Measurements from ENCODE around the gene MED22. TPM values are rescaled to one million over a fixed set of nuclear protein-coding genes. Genes with fewer than 3 reads are reported as not detected.
A peak's percentile ranks its signal among the peaks of the same experiment; 100 is the strongest.

Gene MED22
- total and polyA plus RNA-seq, 2 of the 8 experiments (the other 6 are each of a cell fraction or from before 2014, with no cell fraction given): 56.4 to 68.4 TPM

DNA sequence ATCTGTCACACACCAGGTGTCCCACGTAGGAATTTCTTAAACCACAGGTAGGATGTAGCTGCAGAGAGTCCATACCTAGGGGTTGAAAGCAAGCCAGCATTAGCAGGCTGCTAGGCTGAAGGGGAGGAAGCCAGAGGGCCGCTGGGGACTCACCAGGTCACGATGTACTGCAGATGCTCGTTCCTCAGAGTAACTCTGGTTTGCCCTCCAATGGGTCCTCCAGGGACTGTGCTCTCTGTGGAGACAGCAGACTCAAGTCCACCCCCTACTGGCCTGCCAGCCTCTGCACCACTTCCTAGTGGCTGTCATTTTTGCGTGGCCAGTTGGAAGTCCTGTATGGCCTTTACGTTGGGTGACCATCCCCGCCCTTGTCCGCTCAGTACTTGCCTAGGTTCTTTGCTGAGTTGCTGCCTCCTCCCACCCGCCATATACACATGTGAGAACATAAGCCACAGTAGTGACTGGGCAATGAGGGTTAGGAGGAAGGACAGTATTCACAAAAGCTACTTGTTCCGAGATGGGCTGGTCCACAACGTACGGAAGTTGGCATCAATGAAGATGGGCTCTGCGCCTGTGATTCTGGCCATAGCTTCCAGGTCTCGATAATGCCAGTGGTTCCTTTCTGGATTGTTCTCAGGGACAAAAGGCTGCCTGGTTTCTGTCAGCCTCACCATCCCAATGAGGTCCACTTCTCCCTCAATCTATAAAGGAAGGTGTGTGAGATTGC is 4.1 kb upstream of the MED22 start (continued):
- no peak for TF ChIP-seq HDAC6 (IDR thresholded peaks at IDR 0.05; ENCODE audit: low read depth, low read length)
- TF ChIP-seq BRCA1 (IDR thresholded peaks at IDR 0.05; ENCODE audit: low read depth, low read length): no peak
- TF ChIP-seq SIX5 (IDR thresholded peaks at IDR 0.05; ENCODE audit: low read depth, low read length): no peak
- no peak for TF ChIP-seq EZH2 (IDR thresholded peaks at IDR 0.05; ENCODE audit: low read depth, low read length, severe bottlenecking)
- no peak for TF ChIP-seq ZNF274 (IDR thresholded peaks at IDR 0.05; ENCODE audit: borderline replicate concordance, extremely low read depth, low read length)
- TF ChIP-seq MAFK (IDR thresholded peaks at IDR 0.05; ENCODE audit: low read depth, low read length): no peak
- TF ChIP-seq, protein P1, sequence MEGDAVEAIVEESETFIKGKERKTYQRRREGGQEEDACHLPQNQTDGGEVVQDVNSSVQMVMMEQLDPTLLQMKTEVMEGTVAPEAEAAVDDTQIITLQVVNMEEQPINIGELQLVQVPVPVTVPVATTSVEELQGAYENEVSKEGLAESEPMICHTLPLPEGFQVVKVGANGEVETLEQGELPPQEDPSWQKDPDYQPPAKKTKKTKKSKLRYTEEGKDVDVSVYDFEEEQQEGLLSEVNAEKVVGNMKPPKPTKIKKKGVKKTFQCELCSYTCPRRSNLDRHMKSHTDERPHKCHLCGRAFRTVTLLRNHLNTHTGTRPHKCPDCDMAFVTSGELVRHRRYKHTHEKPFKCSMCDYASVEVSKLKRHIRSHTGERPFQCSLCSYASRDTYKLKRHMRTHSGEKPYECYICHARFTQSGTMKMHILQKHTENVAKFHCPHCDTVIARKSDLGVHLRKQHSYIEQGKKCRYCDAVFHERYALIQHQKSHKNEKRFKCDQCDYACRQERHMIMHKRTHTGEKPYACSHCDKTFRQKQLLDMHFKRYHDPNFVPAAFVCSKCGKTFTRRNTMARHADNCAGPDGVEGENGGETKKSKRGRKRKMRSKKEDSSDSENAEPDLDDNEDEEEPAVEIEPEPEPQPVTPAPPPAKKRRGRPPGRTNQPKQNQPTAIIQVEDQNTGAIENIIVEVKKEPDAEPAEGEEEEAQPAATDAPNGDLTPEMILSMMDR (IDR thresholded peaks at IDR 0.05; ENCODE audit: control extremely low read depth in 1 of 3, insufficient read depth in 1 of 3, low read depth in 1 of 3, low read length in 3 of 3): peak in 2 of 3 experiments; percentile 77 to 96; a peak in 3 of 4 replicates
- no peak for TF ChIP-seq CEBPB (IDR thresholded peaks at IDR 0.05; ENCODE audit: low read depth, low read length)
- no peak for TF ChIP-seq SP4 (IDR thresholded peaks at IDR 0.05; ENCODE audit: low read length)
- TF ChIP-seq JUN (IDR thresholded peaks at IDR 0.05; ENCODE audit: low read depth, low read length): no peak
- no peak for TF ChIP-seq FOSL1 (IDR thresholded peaks at IDR 0.05; ENCODE audit: insufficient read depth, low read depth, low read length)
- no peak for TF ChIP-seq SRF (IDR thresholded peaks at IDR 0.05; ENCODE audit: low read depth, low read length)
- TF ChIP-seq, protein P2, sequence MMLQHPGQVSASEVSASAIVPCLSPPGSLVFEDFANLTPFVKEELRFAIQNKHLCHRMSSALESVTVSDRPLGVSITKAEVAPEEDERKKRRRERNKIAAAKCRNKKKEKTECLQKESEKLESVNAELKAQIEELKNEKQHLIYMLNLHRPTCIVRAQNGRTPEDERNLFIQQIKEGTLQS (IDR thresholded peaks at IDR 0.05; ENCODE audit: insufficient read depth, low read depth, low read length): no peak
- no peak for TF ChIP-seq BCL11A (IDR thresholded peaks at IDR 0.05; ENCODE audit: low read depth in 2 of 2, low read length in 2 of 2)
- TF ChIP-seq NRF1 (IDR thresholded peaks at IDR 0.05; ENCODE audit: low read depth, low read length): no peak
- TF ChIP-seq RFX5 (IDR thresholded peaks at IDR 0.05; ENCODE audit: borderline replicate concordance, low read depth, low read length): no peak
- no peak for TF ChIP-seq SAP30 (IDR thresholded peaks at IDR 0.05; ENCODE audit: insufficient read depth, insufficient replicate concordance, low read length)
- no peak for TF ChIP-seq SIRT6 (IDR thresholded peaks at IDR 0.05; ENCODE audit: low read length)
- no peak for TF ChIP-seq HDAC2 (IDR thresholded peaks at IDR 0.05; ENCODE audit: borderline replicate concordance in 1 of 2, low read depth in 2 of 2, low read length in 2 of 2)
- no peak for TF ChIP-seq POU5F1 (IDR thresholded peaks at IDR 0.05; ENCODE audit: low read depth, low read length)
- no peak for TF ChIP-seq SP2 (IDR thresholded peaks at IDR 0.05; ENCODE audit: low read length)
- TF ChIP-seq CTBP2 (IDR thresholded peaks at IDR 0.05; ENCODE audit: borderline replicate concordance, insufficient read depth, insufficient read length, low read length): no peak

Measured in H1 (cell line).